Measurements from ENCODE around the gene APOD. TPM values are rescaled to one million over a fixed set of nuclear protein-coding genes. Genes with fewer than 3 reads are reported as not detected.

Gene APOD
- total RNA-seq, 1 donor, result 1.4 TPM

DNA sequence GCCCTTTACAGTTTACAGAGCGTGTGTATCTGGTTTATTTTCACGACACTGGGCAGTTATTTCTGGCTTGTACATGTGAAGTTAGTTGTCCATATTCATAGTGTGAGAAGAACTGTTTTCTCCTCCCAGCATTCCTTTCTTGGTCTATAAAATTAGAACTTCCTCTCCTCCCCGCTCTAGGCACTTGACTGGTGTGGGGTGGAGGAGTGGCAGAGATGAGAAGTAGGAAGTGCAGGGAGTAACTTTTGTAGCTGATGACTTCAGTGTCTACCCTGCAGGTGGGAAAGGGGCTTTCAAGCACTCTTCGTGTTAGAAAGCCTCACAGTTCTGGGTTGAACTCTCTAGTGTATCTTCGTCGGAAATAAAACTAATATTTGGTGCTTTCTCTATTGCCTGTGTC is 13.4 kb downstream of the APOD start:
- no peaks in the 10 kb centered on the region for H3K79me2 ChIP-seq (ENCODE audit: insufficient read depth, low read length)
- H3K9me3 ChIP-seq (ENCODE audit: low read depth, low read length), result no peaks in the 10 kb centered on the region
- H3K27me3 ChIP-seq (ENCODE audit: insufficient read depth, low read length), result peaks cover 9% of the 10 kb centered on the region
- DNase-seq (ENCODE audit: insufficient read length, low spot score, missing footprints), result no peak
- TF ChIP-seq, protein P1, sequence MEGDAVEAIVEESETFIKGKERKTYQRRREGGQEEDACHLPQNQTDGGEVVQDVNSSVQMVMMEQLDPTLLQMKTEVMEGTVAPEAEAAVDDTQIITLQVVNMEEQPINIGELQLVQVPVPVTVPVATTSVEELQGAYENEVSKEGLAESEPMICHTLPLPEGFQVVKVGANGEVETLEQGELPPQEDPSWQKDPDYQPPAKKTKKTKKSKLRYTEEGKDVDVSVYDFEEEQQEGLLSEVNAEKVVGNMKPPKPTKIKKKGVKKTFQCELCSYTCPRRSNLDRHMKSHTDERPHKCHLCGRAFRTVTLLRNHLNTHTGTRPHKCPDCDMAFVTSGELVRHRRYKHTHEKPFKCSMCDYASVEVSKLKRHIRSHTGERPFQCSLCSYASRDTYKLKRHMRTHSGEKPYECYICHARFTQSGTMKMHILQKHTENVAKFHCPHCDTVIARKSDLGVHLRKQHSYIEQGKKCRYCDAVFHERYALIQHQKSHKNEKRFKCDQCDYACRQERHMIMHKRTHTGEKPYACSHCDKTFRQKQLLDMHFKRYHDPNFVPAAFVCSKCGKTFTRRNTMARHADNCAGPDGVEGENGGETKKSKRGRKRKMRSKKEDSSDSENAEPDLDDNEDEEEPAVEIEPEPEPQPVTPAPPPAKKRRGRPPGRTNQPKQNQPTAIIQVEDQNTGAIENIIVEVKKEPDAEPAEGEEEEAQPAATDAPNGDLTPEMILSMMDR (IDR thresholded peaks at IDR 0.05; ENCODE audit: extremely low read depth, low read depth, low read length), result no peak
- no peak overlapping the region for H3K4me2 ChIP-seq (ENCODE audit: insufficient read depth, low read length)
- no peak overlapping the region for H2AFZ ChIP-seq (ENCODE audit: low read length)
- no peaks in the 10 kb centered on the region for H3K4me1 ChIP-seq (ENCODE audit: insufficient read depth, low read length)
- no peaks in the 10 kb centered on the region for H3K36me3 ChIP-seq (ENCODE audit: insufficient read depth, low read length)
- no peaks in the 10 kb centered on the region for H4K20me1 ChIP-seq (ENCODE audit: insufficient read depth, low read length)
- H3K27ac ChIP-seq (ENCODE audit: low read depth, low read length), result no peak overlapping the region
- H3K4me3 ChIP-seq (ENCODE audit: insufficient read depth, low read length), result no peak overlapping the region

- Histone ChIP-seq H4K20me1 (ENCODE audit: insufficient read depth, low read length) (no peaks in the 10 kb centered on the region), H3K4me3 (ENCODE audit: insufficient read depth, low read length) (no peak overlapping the region), H3K27ac (ENCODE audit: low read depth, low read length) (no peak overlapping the region), H3K36me3 (ENCODE audit: insufficient read depth, low read length) (no peaks in the 10 kb centered on the region), H3K79me2 (ENCODE audit: insufficient read depth, low read length) (no peaks in the 10 kb centered on the region), H3K9me3 (ENCODE audit: low read depth, low read length) (no peaks in the 10 kb centered on the region), H2AFZ (ENCODE audit: low read length) (no peak overlapping the region), H3K4me2 (ENCODE audit: insufficient read depth, low read length) (no peak overlapping the region), H3K27me3 (ENCODE audit: insufficient read depth, low read length) (peaks cover 9% of the 10 kb centered on the region), H3K4me1 (ENCODE audit: insufficient read depth, low read length) (no peaks in the 10 kb centered on the region)
- TF ChIP-seq, protein P1 (IDR thresholded peaks at IDR 0.05; ENCODE audit: extremely low read depth, low read depth, low read length), result no peak
- no peak for DNase-seq (ENCODE audit: insufficient read length, low spot score, missing footprints)
Observed at GRCh38 chr3:195568630-195569029, 15.1 kb downstream of the APOD start.

DNA sequence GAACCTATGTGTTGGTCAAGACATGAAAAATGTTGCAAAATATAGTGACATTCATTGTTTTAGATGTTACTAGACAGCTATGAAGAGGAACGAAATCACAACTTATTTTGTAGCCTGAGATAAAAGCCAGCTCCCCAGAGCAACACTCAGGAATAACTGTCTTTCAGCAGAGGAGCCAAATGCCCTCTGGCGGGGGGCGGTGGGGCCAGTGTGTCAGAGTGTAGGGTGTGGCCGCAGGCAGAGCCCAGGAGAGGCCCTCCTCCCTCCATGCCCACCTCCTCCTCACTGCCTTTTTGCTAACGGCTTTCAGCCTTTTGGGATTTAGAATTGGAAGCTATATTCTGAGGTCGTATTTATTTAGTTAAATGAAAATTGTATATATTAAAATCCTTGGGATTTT is 16.9 kb downstream of the APOD start:
- H3K27me3 ChIP-seq (ENCODE audit: insufficient read depth, low read length), result peaks cover 6% of the 10 kb centered on the region
- no peaks in the 10 kb centered on the region for H3K9me3 ChIP-seq (ENCODE audit: low read depth, low read length)
- no peak overlapping the region for H3K4me3 ChIP-seq (ENCODE audit: insufficient read depth, low read length)
- H4K20me1 ChIP-seq (ENCODE audit: insufficient read depth, low read length), result no peaks in the 10 kb centered on the region
- H3K36me3 ChIP-seq (ENCODE audit: insufficient read depth, low read length), result no peaks in the 10 kb centered on the region
- no peak overlapping the region for H3K4me2 ChIP-seq (ENCODE audit: insufficient read depth, low read length)
- no peak overlapping the region for H3K27ac ChIP-seq (ENCODE audit: low read depth, low read length)
- no peaks in the 10 kb centered on the region for H3K4me1 ChIP-seq (ENCODE audit: insufficient read depth, low read length)
- TF ChIP-seq, protein P1 (IDR thresholded peaks at IDR 0.05; ENCODE audit: extremely low read depth, low read depth, low read length), result no peak
- H2AFZ ChIP-seq (ENCODE audit: low read length), result no peak overlapping the region
- no peaks in the 10 kb centered on the region for H3K79me2 ChIP-seq (ENCODE audit: insufficient read depth, low read length)
- DNase-seq (ENCODE audit: insufficient read length, low spot score, missing footprints), result no peak

DNA sequence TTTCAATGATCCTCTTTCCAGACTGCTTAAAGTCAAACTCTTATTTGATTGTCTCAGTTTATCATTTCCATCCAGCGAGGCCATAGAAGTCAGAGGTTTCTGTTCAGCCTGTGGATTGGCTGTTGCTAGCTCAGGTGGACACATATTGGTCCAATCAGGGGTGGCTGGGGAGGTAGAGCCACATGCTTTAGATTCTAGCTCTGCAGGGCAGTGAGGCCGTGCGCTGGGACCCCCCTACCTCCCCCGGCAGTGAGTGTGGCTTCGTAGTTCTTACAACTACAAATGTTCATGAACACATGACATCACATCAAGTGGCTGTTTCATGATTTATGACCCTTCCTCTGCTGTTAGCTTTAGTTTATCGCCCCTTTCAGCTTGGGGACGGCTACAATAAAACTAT is 18.0 kb downstream of the APOD start:
- H3K36me3 ChIP-seq (ENCODE audit: insufficient read depth, low read length), result no peaks in the 10 kb centered on the region
- no peaks in the 10 kb centered on the region for H4K20me1 ChIP-seq (ENCODE audit: insufficient read depth, low read length)
- H3K27me3 ChIP-seq (ENCODE audit: insufficient read depth, low read length), result peaks cover 6% of the 10 kb centered on the region
- H3K4me1 ChIP-seq (ENCODE audit: insufficient read depth, low read length), result no peaks in the 10 kb centered on the region
- H2AFZ ChIP-seq (ENCODE audit: low read length), result no peak overlapping the region
- TF ChIP-seq, protein P1 (IDR thresholded peaks at IDR 0.05; ENCODE audit: extremely low read depth, low read depth, low read length), result no peak
- no peak overlapping the region for H3K4me3 ChIP-seq (ENCODE audit: insufficient read depth, low read length)
- no peak overlapping the region for H3K4me2 ChIP-seq (ENCODE audit: insufficient read depth, low read length)
- DNase-seq (ENCODE audit: insufficient read length, low spot score, missing footprints), result no peak
- no peak overlapping the region for H3K27ac ChIP-seq (ENCODE audit: low read depth, low read length)
- H3K9me3 ChIP-seq (ENCODE audit: low read depth, low read length), result no peaks in the 10 kb centered on the region
- H3K79me2 ChIP-seq (ENCODE audit: insufficient read depth, low read length), result no peaks in the 10 kb centered on the region
